ENCODE results near the gene CSMD2. TPM values are rescaled to one million over a fixed set of nuclear protein-coding genes. Genes with fewer than 3 reads are reported as not detected.

The CSMD2 gene
- total RNA-seq, 1 experiment from 2014 or later: 13.2 TPM

DNA sequence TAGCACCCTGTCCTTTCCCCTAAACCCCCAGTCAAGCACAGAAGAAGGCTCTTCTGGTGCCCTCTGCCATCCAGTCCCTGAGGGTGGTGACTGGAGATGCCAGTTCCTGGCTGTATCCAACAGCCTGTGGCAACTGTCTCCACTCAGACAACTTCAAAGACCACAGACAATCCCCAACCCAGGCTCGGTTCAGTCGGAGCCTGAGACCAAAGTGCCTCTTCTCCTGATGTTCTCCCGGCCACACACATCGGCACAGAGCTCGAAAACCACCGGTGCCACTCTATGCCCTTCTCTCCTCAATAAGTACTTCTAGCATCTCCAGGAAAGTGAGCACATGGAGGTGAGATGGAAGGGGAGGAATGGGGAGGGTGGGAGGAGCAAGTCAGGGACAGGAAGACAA, 340.7 kb downstream of the CSMD2 start:
- POLR2A ChIA-PET: no interaction called here
- no peak for TF ChIP-seq ZNF263 (CRISPR knock-in tag; IDR thresholded peaks at IDR 0.05; ENCODE audit: low read depth)
- no peak for TF ChIP-seq GRHL2 (CRISPR knock-in tag; IDR thresholded peaks at IDR 0.05; ENCODE audit: insufficient replicate concordance, severe bottlenecking)
- TF ChIP-seq CBFB (CRISPR knock-in tag; IDR thresholded peaks at IDR 0.05; ENCODE audit: low read depth): no peak
- TF ChIP-seq GTF2I (CRISPR knock-in tag; conservative IDR thresholded peaks at IDR 0.05): no peak
- no peak for TF ChIP-seq ETV6 (CRISPR knock-in tag; IDR thresholded peaks at IDR 0.05)
- TF ChIP-seq, protein P1, sequence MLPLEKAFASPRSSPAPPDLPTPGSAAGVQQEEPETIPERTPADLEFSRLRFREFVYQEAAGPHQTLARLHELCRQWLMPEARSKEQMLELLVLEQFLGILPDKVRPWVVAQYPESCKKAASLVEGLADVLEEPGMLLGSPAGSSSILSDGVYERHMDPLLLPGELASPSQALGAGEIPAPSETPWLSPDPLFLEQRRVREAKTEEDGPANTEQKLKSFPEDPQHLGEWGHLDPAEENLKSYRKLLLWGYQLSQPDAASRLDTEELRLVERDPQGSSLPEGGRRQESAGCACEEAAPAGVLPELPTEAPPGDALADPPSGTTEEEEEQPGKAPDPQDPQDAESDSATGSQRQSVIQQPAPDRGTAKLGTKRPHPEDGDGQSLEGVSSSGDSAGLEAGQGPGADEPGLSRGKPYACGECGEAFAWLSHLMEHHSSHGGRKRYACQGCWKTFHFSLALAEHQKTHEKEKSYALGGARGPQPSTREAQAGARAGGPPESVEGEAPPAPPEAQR (CRISPR knock-in tag; IDR thresholded peaks at IDR 0.05): no peak
- TF ChIP-seq ZNF416 (CRISPR knock-in tag; IDR thresholded peaks at IDR 0.05): no peak
- no peak for TF ChIP-seq ELF4 (CRISPR knock-in tag; IDR thresholded peaks at IDR 0.05; ENCODE audit: low read depth)
- no peak for DNase-seq (ENCODE audit: low spot score)
- CTCF ChIA-PET: no interaction called here
- no peaks in the 10 kb centered on the region for H3K4me1 Mint-ChIP-seq
- ATAC-seq: no peak
- peaks cover 5% of the 10 kb centered on the region for H3K27me3 Mint-ChIP-seq (ENCODE audit: low read depth)
- H3K27ac Mint-ChIP-seq: no peak overlapping the region
- peaks cover 27% of the 10 kb centered on the region for H3K36me3 Mint-ChIP-seq
- no peak overlapping the region for H3K4me3 Mint-ChIP-seq
- H3K9me3 Mint-ChIP-seq: peaks cover 24% of the 10 kb centered on the region

DNA sequence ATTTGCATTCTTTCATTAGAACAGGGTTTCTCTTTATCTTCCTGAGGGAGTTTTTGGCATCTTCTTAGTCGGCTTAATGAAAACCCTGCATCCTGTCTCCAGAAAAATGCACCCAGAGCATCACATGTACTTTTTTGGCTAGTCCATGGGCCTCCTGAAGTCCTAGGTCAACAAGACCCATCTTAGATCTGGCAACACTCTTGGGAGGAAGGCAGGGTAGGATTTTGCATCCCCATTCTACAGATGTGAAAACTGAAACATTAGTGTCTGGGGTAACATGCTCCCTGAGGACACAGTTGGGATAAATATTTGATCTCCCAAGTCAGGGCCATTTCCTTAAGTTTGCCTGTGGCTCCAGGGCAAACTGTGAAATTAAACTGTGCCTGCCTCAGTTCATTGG, 341.2 kb downstream of the CSMD2 start:
- no peak overlapping the region for H3K27ac Mint-ChIP-seq
- H3K27me3 Mint-ChIP-seq (ENCODE audit: low read depth): peaks cover 2% of the 10 kb centered on the region
- peaks cover 19% of the 10 kb centered on the region for H3K9me3 Mint-ChIP-seq
- DNase-seq (ENCODE audit: low spot score): no peak
- ChIA-PET CTCF (no interaction called here), POLR2A (no interaction called here)
- no peaks in the 10 kb centered on the region for H3K4me1 Mint-ChIP-seq
- H3K36me3 Mint-ChIP-seq: peaks cover 23% of the 10 kb centered on the region
- no peak overlapping the region for H3K4me3 Mint-ChIP-seq
- TF ChIP-seq ZNF138 (CRISPR knock-in tag; conservative IDR thresholded peaks at IDR 0.05) (no peak), CREM (CRISPR knock-in tag; IDR thresholded peaks at IDR 0.05) (no peak), SP1 (CRISPR knock-in tag; conservative IDR thresholded peaks at IDR 0.05) (no peak), HMGA2 (CRISPR knock-in tag; IDR thresholded peaks at IDR 0.05) (no peak), JUN (CRISPR knock-in tag; IDR thresholded peaks at IDR 0.05) (no peak), ZNF416 (CRISPR knock-in tag; IDR thresholded peaks at IDR 0.05) (no peak), ETV6 (CRISPR knock-in tag; IDR thresholded peaks at IDR 0.05) (no peak), SMAD3 (CRISPR knock-in tag; IDR thresholded peaks at IDR 0.05; ENCODE audit: borderline replicate concordance) (no peak)
- TF ChIP-seq, protein P2, sequence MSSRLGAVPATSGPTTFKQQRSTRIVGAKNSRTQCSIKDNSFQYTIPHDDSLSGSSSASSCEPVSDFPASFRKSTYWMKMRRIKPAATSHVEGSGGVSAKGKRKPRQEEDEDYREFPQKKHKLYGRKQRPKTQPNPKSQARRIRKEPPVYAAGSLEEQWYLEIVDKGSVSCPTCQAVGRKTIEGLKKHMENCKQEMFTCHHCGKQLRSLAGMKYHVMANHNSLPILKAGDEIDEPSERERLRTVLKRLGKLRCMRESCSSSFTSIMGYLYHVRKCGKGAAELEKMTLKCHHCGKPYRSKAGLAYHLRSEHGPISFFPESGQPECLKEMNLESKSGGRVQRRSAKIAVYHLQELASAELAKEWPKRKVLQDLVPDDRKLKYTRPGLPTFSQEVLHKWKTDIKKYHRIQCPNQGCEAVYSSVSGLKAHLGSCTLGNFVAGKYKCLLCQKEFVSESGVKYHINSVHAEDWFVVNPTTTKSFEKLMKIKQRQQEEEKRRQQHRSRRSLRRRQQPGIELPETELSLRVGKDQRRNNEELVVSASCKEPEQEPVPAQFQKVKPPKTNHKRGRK (CRISPR knock-in tag; IDR thresholded peaks at IDR 0.05; ENCODE audit: borderline replicate concordance): no peak
- TF ChIP-seq, protein P3, sequence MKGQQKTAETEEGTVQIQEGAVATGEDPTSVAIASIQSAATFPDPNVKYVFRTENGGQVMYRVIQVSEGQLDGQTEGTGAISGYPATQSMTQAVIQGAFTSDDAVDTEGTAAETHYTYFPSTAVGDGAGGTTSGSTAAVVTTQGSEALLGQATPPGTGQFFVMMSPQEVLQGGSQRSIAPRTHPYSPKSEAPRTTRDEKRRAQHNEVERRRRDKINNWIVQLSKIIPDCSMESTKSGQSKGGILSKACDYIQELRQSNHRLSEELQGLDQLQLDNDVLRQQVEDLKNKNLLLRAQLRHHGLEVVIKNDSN (CRISPR knock-in tag; IDR thresholded peaks at IDR 0.05): no peak
- TF ChIP-seq, protein P4, sequence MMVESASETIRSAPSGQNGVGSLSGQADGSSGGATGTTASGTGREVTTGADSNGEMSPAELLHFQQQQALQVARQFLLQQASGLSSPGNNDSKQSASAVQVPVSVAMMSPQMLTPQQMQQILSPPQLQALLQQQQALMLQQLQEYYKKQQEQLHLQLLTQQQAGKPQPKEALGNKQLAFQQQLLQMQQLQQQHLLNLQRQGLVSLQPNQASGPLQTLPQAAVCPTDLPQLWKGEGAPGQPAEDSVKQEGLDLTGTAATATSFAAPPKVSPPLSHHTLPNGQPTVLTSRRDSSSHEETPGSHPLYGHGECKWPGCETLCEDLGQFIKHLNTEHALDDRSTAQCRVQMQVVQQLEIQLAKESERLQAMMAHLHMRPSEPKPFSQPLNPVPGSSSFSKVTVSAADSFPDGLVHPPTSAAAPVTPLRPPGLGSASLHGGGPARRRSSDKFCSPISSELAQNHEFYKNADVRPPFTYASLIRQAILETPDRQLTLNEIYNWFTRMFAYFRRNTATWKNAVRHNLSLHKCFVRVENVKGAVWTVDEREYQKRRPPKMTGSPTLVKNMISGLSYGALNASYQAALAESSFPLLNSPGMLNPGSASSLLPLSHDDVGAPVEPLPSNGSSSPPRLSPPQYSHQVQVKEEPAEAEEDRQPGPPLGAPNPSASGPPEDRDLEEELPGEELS (CRISPR knock-in tag; IDR thresholded peaks at IDR 0.05): no peak
- TF ChIP-seq, protein P5, sequence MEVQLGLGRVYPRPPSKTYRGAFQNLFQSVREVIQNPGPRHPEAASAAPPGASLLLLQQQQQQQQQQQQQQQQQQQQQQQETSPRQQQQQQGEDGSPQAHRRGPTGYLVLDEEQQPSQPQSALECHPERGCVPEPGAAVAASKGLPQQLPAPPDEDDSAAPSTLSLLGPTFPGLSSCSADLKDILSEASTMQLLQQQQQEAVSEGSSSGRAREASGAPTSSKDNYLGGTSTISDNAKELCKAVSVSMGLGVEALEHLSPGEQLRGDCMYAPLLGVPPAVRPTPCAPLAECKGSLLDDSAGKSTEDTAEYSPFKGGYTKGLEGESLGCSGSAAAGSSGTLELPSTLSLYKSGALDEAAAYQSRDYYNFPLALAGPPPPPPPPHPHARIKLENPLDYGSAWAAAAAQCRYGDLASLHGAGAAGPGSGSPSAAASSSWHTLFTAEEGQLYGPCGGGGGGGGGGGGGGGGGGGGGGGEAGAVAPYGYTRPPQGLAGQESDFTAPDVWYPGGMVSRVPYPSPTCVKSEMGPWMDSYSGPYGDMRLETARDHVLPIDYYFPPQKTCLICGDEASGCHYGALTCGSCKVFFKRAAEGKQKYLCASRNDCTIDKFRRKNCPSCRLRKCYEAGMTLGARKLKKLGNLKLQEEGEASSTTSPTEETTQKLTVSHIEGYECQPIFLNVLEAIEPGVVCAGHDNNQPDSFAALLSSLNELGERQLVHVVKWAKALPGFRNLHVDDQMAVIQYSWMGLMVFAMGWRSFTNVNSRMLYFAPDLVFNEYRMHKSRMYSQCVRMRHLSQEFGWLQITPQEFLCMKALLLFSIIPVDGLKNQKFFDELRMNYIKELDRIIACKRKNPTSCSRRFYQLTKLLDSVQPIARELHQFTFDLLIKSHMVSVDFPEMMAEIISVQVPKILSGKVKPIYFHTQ (CRISPR knock-in tag; IDR thresholded peaks at IDR 0.05): no peak
- no peak for ATAC-seq

All from WTC11 (cell line).